Measurements from ENCODE around the gene ZSCAN26. TPM values are rescaled to one million over a fixed set of nuclear protein-coding genes. Genes with fewer than 3 reads are reported as not detected.
A peak's percentile ranks its signal among the peaks of the same experiment; 100 is the strongest.

Gene ZSCAN26
- total RNA-seq, 4 donors from 2014 or later: 12.2 to 38.2 (median 23.7) TPM

- peak overlapping the region; percentile 57 to 79 (median 68) for H3K4me3 ChIP-seq
- H3K4me1 ChIP-seq: peaks cover 0 to 29% (median 3%) of the 10 kb centered on the region in 4 donors
- peaks cover 0 to 14% of the 10 kb centered on the region in 2 donors for H3K27me3 ChIP-seq
- peaks cover 0 to 26% (median 0%) of the 10 kb centered on the region in 3 donors for H3K36me3 ChIP-seq
- no peaks in the 10 kb centered on the region for H3K9me3 ChIP-seq
- WGBS, 2 donors: 51 to 52% methylated on average over 9 of the region's 9 CpGs
- TF ChIP-seq, protein P1, sequence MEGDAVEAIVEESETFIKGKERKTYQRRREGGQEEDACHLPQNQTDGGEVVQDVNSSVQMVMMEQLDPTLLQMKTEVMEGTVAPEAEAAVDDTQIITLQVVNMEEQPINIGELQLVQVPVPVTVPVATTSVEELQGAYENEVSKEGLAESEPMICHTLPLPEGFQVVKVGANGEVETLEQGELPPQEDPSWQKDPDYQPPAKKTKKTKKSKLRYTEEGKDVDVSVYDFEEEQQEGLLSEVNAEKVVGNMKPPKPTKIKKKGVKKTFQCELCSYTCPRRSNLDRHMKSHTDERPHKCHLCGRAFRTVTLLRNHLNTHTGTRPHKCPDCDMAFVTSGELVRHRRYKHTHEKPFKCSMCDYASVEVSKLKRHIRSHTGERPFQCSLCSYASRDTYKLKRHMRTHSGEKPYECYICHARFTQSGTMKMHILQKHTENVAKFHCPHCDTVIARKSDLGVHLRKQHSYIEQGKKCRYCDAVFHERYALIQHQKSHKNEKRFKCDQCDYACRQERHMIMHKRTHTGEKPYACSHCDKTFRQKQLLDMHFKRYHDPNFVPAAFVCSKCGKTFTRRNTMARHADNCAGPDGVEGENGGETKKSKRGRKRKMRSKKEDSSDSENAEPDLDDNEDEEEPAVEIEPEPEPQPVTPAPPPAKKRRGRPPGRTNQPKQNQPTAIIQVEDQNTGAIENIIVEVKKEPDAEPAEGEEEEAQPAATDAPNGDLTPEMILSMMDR (IDR thresholded peaks at IDR 0.05): no peak
- TF ChIP-seq POLR2A (IDR thresholded peaks at IDR 0.05): no peak
- H3K27ac ChIP-seq: peak overlapping the region in 3 of 4 donors; percentile 61 to 86 (median 80)
- no peak for DNase-seq (ENCODE audit: low spot score in 2 of 2)
Observed at GRCh38 chr6:28224131-28225055, 42.5 kb upstream of the ZSCAN26 start.

DNA sequence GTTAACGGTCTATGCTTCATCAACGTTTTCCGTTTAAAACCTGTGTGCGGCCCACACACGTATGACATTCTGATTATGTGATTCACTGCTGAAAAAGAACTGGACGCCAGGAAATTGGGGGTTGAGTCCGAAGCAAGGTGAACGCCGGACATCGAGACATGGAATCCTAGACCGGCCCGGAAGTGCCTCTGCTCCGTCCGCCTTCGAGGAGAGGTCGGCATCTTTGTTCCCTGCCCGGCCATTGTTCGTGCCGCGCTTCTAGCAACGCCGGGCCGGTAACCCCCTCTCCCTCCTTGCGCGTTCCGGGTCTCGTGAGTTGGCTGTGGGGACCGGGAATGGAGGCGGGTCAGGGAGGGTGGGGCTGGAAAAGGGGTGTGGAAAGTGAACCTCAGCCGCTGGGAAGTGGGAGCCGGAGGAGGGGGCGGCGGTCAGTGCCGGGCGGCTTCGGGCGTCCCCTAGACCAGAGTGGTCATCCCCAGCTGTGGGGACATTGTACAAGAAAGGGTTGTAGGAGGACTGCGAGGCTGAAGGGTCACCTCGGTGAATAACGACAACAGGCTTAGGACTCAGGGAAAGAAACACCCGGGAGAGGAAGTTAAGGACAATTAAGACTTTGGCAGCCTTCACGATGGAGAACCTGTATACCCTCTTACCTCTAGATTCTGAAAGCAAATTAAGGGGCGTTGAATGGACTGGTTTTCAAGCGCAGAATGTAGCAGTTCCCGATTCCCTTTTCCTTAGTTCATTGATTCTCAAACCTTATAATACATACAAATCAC lies 41.7 kb upstream of the ZSCAN26 start, which contains the start of gene ZSCAN9:
TSS of gene ZSCAN9 (plus strand) at position 220 of the 779 bp plus-strand sequence. CDS start 1,810 bp downstream, outside the sequence.
- H3K4me1 ChIP-seq: peaks cover 0 to 27% (median 3%) of the 10 kb centered on the region in 4 donors
- H3K4me3 ChIP-seq: peak within 1 kb of the TSS; percentile 57 to 79 (median 68)
- peaks cover 0 to 34% (median 4%) of the 10 kb centered on the region in 3 donors for H3K36me3 ChIP-seq
- no peaks in the 10 kb centered on the region for H3K9me3 ChIP-seq
- H3K27ac ChIP-seq: peak within 1 kb of the TSS in 3 of 4 donors; percentile 61 to 86 (median 80)
- H3K27me3 ChIP-seq: peaks cover 0 to 14% of the 10 kb centered on the region in 2 donors
- 0 to 1% methylated on average over 43 to 45 of the region's 45 CpGs for WGBS, 2 donors
- TF ChIP-seq EP300 (IDR thresholded peaks at IDR 0.05) (peak in 1 of 2 donors; percentile 85), POLR2A (IDR thresholded peaks at IDR 0.05) (no peak)
- TF ChIP-seq, protein P1 (IDR thresholded peaks at IDR 0.05): no peak
- peak; percentile 55 to 82 for DNase-seq (ENCODE audit: low spot score in 2 of 2)

DNA sequence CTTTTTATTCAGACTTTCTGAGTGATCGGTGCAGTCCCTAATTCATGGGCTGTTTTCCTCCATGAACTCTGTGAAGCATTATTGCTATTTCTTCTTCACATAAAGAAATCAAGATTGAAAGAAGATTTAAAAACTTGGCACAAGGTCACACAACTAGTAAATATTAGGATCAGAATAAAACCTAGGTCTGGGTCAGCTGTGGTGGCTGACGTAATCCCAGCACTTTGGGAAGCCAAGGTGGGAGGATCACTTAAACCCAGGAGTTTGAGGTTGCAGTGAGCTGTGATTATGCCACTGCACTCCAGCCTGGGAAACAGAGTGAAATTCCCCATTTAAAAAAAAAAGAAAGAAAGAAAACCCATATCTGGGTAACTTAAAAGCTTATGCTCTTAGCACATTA lies 40.5 kb upstream of the ZSCAN26 start:
- DNase-seq (ENCODE audit: low spot score in 2 of 2): no peak
- no peaks in the 10 kb centered on the region for H3K9me3 ChIP-seq
- peaks cover 0 to 27% (median 3%) of the 10 kb centered on the region in 4 donors for H3K4me1 ChIP-seq
- H3K4me3 ChIP-seq: no peak overlapping the region
- no peak for TF ChIP-seq EP300 (IDR thresholded peaks at IDR 0.05)
- no peak for TF ChIP-seq POLR2A (IDR thresholded peaks at IDR 0.05)
- TF ChIP-seq, protein P1 (IDR thresholded peaks at IDR 0.05): no peak
- WGBS, 2 donors: 75 to 83% methylated on average over 2 of the region's 2 CpGs
- H3K27me3 ChIP-seq: peaks cover 0 to 5% of the 10 kb centered on the region in 2 donors
- H3K36me3 ChIP-seq: peaks cover 0 to 46% (median 8%) of the 10 kb centered on the region in 3 donors
- H3K27ac ChIP-seq: no peak overlapping the region

- Histone ChIP-seq H3K27me3 (no peaks in the 10 kb centered on the region), H3K27ac (no peak overlapping the region), H3K9me3 (peaks cover 0 to 12% (median 0%) of the 10 kb centered on the region in 4 donors), H3K4me3 (no peak overlapping the region), H3K4me1 (peaks cover 0 to 4% (median 0%) of the 10 kb centered on the region in 4 donors), H3K36me3 (peaks cover 4 to 70% (median 8%) of the 10 kb centered on the region in 3 donors)
- no peak for DNase-seq (ENCODE audit: low spot score in 2 of 2)
- WGBS, 2 donors: 95 to 97% methylated on average over 11 of the region's 11 CpGs
- no peak for TF ChIP-seq EP300 (IDR thresholded peaks at IDR 0.05)
- TF ChIP-seq POLR2A (IDR thresholded peaks at IDR 0.05): no peak
- TF ChIP-seq, protein P1 (IDR thresholded peaks at IDR 0.05): no peak
Observed at GRCh38 chr6:28232785-28233184, 34.2 kb upstream of the ZSCAN26 start.
